ENCODE measurements around the gene SHISA6.

GRCh38 chr17:11250161-11250560, 9.1 kb downstream of the SHISA6 start:
- no peak for TF ChIP-seq POLR2A (IDR thresholded peaks at IDR 0.05)
- no peak for TF ChIP-seq POLR2AphosphoS5 (IDR thresholded peaks at IDR 0.05)
- TF ChIP-seq CTCF (IDR thresholded peaks at IDR 0.05) = no peak
